GM19025 (cell line): ENCODE data around the gene ALPG.

Experiments
- ATAC-seq: cut with Tn5 transposase; IDR thresholded peaks from one replicate; pipeline ENCODE4 v1.9.1; 2021; ENCODE audit warnings: mild to moderate bottlenecking, low read depth, moderate library complexity; ENCODE audit not compliant: unreplicated experiment

ALPG gene

GRCh38 chr2:232455426-232456255 lies 49.0 kb downstream of the ALPG start, which contains the start of gene ALPI:
Gene ALPI (plus strand): TSS chr2:232456153. CDS start chr2:232456200, 47 bp downstream.
- no peak for ATAC-seq

DNA sequence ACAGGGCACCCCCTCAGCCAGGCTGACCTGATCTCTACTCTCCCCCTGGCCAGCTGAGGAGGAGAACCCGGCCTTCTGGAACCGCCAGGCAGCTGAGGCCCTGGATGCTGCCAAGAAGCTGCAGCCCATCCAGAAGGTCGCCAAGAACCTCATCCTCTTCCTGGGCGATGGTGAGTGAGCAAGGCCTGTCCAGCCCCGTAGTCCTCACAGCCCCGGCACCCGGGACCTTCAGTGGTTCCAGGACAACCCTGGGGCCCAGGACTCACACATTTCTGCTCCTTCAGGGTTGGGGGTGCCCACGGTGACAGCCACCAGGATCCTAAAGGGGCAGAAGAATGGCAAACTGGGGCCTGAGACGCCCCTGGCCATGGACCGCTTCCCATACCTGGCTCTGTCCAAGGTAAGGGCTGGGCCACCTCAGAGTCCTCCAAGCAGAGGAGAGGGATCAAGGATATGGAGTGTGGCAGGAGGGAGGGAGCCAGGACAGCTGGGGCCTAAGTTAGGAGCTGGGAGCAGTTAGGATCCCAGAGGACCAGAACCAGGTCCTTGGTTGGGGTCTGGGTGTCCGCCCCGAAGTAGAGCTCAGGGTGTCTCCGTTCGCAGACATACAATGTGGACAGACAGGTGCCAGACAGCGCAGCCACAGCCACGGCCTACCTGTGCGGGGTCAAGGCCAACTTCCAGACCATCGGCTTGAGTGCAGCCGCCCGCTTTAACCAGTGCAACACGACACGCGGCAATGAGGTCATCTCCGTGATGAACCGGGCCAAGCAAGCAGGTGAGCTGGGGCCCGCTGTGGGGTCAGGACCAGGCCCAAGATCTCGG lies 49.9 kb downstream of the ALPG start:
- no peak for ATAC-seq

- no peak for ATAC-seq
These were observed 50.7 kb downstream of the ALPG start for GRCh38 chr2:232457121-232458011.

- ATAC-seq, result no peak
These were observed 51.5 kb downstream of the ALPG start for GRCh38 chr2:232458051-232458660.

- no peak for ATAC-seq
These were observed 52.2 kb downstream of the ALPG start for GRCh38 chr2:232458661-232459418.

- no peak for ATAC-seq
These were observed 52.9 kb downstream of the ALPG start for GRCh38 chr2:232459419-232460035.

DNA sequence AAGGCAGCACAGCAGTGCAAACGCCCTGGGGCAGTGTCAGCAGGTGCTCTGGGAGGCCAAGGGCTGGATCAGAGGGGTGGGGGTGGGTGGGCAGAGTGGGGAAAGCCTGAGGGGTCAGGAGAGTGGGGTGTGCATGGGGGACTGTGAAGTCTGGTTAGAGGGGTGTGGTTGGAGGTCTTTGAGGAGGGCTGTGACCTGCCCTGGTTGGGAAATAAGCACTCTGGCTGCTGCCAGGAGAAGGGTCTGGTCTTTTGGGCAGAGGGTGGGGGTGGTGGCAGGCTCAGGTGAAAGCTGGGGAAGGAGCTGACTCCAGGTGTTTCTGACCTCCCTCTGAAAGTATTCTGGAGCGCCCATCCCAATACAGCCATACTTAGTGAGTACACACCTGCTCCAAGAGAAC lies 53.5 kb downstream of the ALPG start:
- ATAC-seq, result no peak
